Osteoblast (primary cell): Measurements from ENCODE around the gene LRRN3. TPM values are rescaled to one million over a fixed set of nuclear protein-coding genes. Genes with fewer than 3 reads are reported as not detected.
"Not testable (repeated sequence)": the region's sequence is repeated elsewhere in the genome, so short reads cannot be mapped to it uniquely, and the experiment has no call there.

Experiments used
- DNase-seq: peaks from one replicate; pipeline ENCODE4 v3.0.0; 2011; ENCODE audit warnings: low spot score, mixed read lengths; ENCODE audit not compliant: insufficient read length; ENCODE audit errors: missing footprints
- H2AFZ ChIP-seq: 2 replicates; pipeline ENCODE4 v1.6.0; 2011; ENCODE audit warnings: mild to moderate bottlenecking, low read length
- H3K27ac ChIP-seq: 2 replicates; pipeline ENCODE4 v1.5.1; 2011; ENCODE audit warnings: mild to moderate bottlenecking, low read depth, low read length, moderate library complexity
- H3K27me3 ChIP-seq: 2 replicates; pipeline ENCODE4 v1.6.0; 2012; ENCODE audit warnings: mild to moderate bottlenecking, control low read depth, inconsistent platforms, low read length, moderate library complexity; ENCODE audit not compliant: insufficient read depth
- H3K36me3 ChIP-seq: 2 replicates; pipeline ENCODE4 v1.5.1; 2011; ENCODE audit warnings: mild to moderate bottlenecking, low read length, control low read depth, moderate library complexity; ENCODE audit not compliant: insufficient read depth
- H3K4me1 ChIP-seq: 2 replicates; pipeline ENCODE4 v1.5.1; 2011; ENCODE audit warnings: mild to moderate bottlenecking, low read length, control low read depth, moderate library complexity; ENCODE audit not compliant: insufficient read depth
- H3K4me2 ChIP-seq: 2 replicates; pipeline ENCODE4 v1.6.0; 2011; ENCODE audit warnings: mild to moderate bottlenecking, low read length; ENCODE audit not compliant: insufficient read depth
- H3K4me3 ChIP-seq: fragments of 200-600 bp; sonication (generic); 3 replicates; pipeline ENCODE4 v1.5.1; 2012; ENCODE audit warnings: mild to moderate bottlenecking, low read length, inconsistent platforms; ENCODE audit not compliant: insufficient read depth
- H3K79me2 ChIP-seq: 2 replicates; pipeline ENCODE4 v1.6.0; 2012; ENCODE audit warnings: mild to moderate bottlenecking, low read length, control low read depth, inconsistent platforms; ENCODE audit not compliant: insufficient read depth
- H3K9me3 ChIP-seq: 2 replicates; pipeline ENCODE4 v1.5.1; 2011; ENCODE audit warnings: low read depth, low read length, control low read depth
- H4K20me1 ChIP-seq: 2 replicates; pipeline ENCODE4 v1.6.0; 2012; ENCODE audit warnings: mild to moderate bottlenecking, low read length, control low read depth; ENCODE audit not compliant: insufficient read depth
- CTCF ChIP-seq: IDR thresholded peaks from 2 replicates; pipeline ENCODE4 v1.5.1; 2011; ENCODE audit warnings: mild to moderate bottlenecking, low read depth, low read length, moderate library complexity; ENCODE audit errors: extremely low read depth
- total RNA-seq: library from RNA; depleted of rRNA; stranded (reverse); fragments of >200 nt; gene quantifications from 2 replicates; pipeline ENCODE4 v1.2.3, GENCODE V29; 2012

LRRN3 gene
- total RNA-seq, 1 donor, result 2.2 TPM

GRCh38 chr7:111068618-111069017 lies 22.3 kb upstream of the LRRN3 start:
- Histone ChIP-seq H3K4me3 (no peak overlapping the region), H3K27me3 (no peaks in the 10 kb centered on the region), H3K27ac (no peak overlapping the region), H3K9me3 (no peaks in the 10 kb centered on the region), H2AFZ (no peak overlapping the region), H3K4me1 (no peaks in the 10 kb centered on the region), H4K20me1 (no peaks in the 10 kb centered on the region), H3K4me2 (no peak overlapping the region), H3K79me2 (no peaks in the 10 kb centered on the region), H3K36me3 (no peaks in the 10 kb centered on the region)
- DNase-seq, result no peak
- no peak for TF ChIP-seq CTCF

- no peak overlapping the region for H3K4me2 ChIP-seq
- H3K79me2 ChIP-seq, result no peaks in the 10 kb centered on the region
- peaks cover 6% of the 10 kb centered on the region for H3K4me1 ChIP-seq
- H4K20me1 ChIP-seq, result no peaks in the 10 kb centered on the region
- no peak overlapping the region for H3K4me3 ChIP-seq
- no peak overlapping the region for H2AFZ ChIP-seq
- TF ChIP-seq CTCF, result no peak
- H3K36me3 ChIP-seq, result no peaks in the 10 kb centered on the region
- no peaks in the 10 kb centered on the region for H3K27me3 ChIP-seq
- H3K9me3 ChIP-seq, result no peaks in the 10 kb centered on the region
- DNase-seq, result no peak
- H3K27ac ChIP-seq, result no peak overlapping the region
These were observed 19.4 kb upstream of the LRRN3 start for GRCh38 chr7:111071556-111071955.

GRCh38 chr7:111072658-111073057 lies 18.3 kb upstream of the LRRN3 start:
- H3K27ac ChIP-seq, H3K4me1 ChIP-seq, H2AFZ ChIP-seq, H3K27me3 ChIP-seq, H4K20me1 ChIP-seq, DNase-seq, H3K9me3 ChIP-seq, H3K79me2 ChIP-seq, H3K4me2 ChIP-seq, H3K4me3 ChIP-seq, H3K36me3 ChIP-seq: not testable (repeated sequence)

GRCh38 chr7:111074071-111074747 lies 16.7 kb upstream of the LRRN3 start:
- H3K4me1 ChIP-seq, result peaks cover 6% of the 10 kb centered on the region
- H3K27me3 ChIP-seq, result no peaks in the 10 kb centered on the region
- H3K79me2 ChIP-seq, result no peaks in the 10 kb centered on the region
- no peaks in the 10 kb centered on the region for H3K9me3 ChIP-seq
- H3K4me2 ChIP-seq, result no peak overlapping the region
- H3K4me3 ChIP-seq, result no peak overlapping the region
- H3K36me3 ChIP-seq, result no peaks in the 10 kb centered on the region
- no peak for TF ChIP-seq CTCF
- no peak for DNase-seq
- no peak overlapping the region for H2AFZ ChIP-seq
- H3K27ac ChIP-seq, result no peak overlapping the region
- H4K20me1 ChIP-seq, result no peaks in the 10 kb centered on the region
